IPS-NIHi7 (cell line): ENCODE data around the gene COBL.
"Not testable (repeated sequence)": the region's sequence is repeated elsewhere in the genome, so short reads cannot be mapped to it uniquely, and the experiment has no call there.

Source experiments
- DNase-seq: peaks from one replicate; pipeline ENCODE4 v3.0.0; 2012; ENCODE audit warnings: mixed read lengths; ENCODE audit errors: extremely low spot score

The COBL gene

DNA sequence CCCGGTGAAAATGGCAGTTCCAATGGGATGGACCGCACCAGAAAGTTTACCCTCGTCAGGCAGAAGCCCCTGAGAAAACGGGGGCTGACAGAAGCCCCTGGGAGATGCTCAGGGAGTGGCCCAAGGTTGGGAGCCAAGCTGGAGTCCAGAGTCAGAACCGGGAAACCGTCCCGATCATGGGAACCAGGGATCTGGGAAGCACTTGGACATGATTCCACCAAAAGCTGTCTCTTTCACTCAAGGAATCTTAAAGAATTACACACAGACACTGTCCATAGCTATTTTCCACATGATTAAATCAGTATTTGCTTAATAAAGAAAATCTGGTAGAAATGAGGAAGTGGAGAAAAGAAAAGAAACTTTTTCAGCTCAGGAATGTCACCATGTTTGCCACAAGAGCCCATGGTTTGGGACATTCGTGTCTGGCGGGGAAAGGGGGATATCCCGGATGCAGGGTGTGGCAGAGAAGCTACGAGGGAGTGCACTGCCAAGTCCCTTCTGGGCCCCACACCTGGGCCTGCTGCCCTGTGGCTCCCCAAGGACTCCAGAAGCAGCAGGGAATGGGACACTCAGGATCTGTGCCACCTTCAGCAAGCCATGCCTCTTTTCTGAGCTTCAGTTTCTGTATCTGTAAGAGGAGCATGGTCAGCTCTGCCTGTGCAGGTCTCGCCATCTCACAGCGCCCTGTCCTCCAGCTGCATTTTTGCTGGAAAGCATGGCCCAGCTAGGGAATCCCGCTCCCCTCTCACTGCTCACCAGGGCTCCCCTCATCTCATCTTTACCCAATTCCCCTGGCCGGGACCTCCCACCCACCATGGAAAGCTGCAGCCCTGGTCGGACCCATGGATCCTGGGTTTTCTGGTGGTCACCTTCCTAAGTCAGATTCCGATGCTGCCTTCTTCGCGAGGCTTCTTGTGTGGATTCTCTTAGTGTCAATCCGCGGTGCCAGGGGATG is 308.8 kb downstream of the COBL start:
- DNase-seq, result peak; percentile 2

DNA sequence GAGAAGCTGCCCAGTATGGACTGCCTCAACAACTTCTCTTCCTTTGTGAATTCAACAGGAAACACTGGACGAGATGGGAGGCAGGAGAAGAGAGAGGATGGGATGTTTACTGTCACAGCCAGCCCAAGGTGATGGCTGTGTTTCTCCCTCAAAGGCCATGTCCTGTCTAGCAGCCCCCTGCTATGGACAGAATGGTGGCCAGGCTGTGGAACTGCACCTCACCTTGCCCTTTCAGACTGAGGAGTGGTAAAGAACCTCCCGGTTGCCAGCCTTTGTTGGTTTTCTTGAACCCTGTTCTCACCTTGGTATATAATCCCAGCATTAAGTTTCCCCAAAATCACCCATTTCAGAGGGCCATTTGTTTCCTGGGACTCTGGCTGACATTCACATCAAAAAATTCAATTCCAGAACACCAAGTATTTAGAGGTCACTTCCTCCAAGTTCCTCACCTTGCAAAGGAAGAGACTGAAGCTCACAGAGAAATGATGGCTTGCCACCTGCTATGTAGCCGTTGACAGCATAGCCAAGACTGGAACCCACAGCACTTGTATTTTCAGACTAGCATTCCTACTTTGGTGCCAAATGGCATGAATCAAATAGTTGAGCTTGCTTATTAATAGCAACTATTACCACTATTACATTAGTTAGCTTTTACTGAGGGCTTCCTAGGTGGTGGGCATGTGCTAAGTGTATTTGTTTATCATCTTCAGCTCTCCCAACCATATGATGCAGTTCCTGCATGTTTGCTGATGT is 309.9 kb downstream of the COBL start:
- peak; percentile 33 for DNase-seq

DNA sequence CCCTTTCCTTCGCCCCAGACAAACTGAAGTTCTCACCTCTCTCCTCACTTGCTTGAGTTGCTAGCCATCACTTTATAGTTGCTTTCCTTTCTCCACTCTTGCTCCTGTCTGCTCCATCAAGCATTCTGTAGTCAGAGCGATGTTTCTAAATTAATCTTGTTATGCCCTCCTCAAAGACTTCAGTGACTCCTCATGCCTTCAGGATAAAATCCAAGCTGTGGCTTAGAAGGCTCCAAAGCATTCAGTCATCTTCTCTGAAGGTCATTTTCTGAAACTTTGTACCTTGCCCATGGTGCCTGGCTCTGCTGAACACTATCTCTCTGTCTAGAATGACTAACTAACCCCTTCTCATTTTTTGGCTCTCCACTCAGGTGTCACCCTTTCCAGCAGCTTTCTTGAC is 311.5 kb downstream of the COBL start:
- DNase-seq, result no peak

DNA sequence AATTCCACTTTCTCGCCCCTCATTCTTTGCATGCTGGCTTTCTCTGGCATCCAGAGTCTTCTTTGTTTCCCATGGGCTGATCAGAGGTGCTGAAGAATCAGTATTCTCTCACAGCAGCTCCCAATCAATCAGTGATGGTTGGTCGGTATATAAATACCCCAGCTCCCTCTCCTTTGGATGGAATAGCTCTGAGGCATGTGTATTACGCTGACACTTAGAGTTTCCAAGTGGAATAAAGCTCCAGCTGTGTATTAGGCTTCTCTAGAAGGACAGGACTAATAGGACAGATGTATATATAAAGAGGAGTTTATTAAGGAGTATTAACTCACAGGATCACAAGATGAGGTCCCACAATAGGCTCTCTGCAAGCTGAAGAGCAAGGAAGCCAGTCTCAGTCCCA is 315.7 kb downstream of the COBL start:
- DNase-seq, result no peak

DNA sequence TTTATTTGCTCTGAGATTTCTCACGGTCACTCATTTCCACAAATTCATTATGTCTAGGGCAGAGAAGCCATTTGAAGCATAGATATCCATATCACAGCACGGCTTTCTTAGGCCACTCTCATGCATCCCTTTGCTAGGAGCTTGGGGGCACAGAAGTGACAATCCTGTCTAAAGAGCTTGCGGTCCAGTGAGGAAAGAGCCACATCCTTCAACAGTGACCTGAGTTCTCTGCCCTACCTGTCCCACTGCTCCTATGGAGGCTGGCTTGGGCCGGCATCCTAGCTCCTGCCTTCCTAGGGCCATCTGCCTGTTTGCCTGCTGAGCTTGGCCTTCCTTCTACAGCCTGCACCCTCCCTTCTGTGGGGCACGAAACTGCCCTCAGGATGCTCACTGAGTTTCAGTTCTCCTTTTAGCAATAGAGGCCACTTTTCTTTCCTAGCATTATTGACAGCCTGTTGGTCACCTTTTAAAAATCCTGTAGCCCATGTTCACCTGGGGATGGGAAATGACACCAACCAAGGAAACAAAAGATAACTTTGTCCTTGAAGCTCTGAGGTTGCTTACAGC is 321.8 kb downstream of the COBL start:
- DNase-seq, result no peak

DNA sequence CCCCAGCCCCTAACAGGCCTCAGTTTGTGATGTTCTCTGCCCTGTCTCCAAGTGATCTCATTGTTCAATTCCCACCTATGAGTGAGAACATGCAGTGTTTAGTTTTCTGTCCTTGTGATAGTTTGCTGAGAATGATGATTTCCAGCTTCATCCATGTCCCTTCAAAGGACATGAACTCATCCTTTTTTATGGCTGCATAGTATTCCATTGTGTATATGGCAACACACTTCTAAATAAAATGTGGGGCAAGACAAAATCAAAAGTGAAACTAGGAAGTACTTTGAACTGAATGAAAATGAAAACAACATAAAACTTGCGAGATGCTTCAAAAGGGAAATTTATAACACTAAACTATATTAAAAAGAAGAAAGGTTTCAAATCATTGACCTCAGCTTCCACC is 326.4 kb downstream of the COBL start:
- DNase-seq, result not testable (repeated sequence)

DNA sequence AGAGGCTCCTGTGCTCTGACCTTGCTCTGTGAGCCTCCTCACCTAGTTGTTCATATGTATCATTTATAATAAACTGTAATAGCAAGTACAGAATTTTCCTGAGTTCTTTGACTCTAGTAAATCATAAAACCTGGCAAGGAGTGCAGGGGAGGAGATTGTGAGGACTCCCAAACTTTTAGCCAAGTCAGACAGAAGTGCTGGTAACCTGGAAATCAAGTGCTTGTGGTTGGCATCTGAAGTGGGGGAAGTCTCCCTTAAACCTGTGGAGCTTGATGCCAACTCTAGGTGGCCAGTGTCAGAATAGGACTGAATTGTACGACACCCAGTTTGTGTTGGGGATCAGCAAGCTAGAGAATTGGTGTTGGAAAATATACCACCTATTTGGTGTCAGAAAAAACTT is 327.6 kb downstream of the COBL start:
- no peak for DNase-seq

DNA sequence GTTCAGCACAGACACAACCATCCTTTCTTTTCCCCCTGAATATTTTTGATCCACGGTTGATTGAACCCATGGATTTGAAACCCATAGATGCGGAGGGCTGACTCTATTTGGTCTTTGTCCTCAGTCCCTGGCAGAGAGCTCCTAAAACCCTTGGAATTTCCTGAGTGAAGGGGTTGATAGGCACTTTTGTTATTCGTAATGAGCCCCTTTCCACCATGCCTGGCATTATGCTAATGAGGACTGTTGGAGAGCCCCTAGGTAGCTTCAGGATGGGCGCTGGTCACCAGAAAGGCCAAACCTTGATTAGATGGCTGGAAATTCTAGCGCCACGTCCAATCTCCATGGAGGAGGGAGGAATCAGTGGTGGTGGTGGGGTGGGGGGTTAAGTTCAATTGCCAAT is 328.1 kb downstream of the COBL start:
- no peak for DNase-seq

DNA sequence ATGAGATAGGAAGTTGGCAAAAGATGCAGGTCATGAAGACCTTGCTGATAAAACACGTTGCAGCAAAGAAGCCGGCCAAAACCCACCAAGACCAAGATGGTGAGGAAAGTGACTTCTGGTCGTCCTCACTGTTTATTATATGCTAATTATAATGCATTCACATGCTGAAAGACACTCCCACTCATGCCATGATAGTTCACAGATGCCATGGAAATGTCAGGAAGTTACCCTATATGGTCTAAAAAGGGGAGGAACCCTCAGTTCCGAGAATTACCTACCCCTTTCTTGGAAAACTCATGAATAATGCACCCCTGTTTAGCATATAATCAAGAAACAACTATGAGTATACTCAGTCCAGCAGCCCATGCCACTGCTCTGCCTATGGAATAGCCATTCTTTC is 331.5 kb downstream of the COBL start:
- DNase-seq, result no peak

DNA sequence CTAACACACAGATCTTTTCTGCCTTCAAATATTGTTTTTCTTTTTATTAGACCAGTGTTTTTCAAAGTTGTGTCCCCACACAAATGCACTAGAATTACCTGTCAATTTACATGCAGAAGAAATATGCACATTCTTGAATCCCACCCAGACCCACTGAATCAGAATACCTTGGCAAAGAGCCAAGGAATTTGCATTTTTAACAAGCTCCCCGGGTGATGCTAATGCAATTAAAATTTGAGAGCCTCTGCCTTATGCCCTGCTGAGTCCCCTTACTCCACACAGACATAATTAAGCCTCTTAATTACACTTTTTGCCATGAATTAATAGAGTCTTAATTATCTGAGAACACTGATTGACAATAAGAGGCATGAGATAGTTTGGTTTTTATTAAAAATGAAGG is 332.8 kb downstream of the COBL start:
- no peak for DNase-seq

DNA sequence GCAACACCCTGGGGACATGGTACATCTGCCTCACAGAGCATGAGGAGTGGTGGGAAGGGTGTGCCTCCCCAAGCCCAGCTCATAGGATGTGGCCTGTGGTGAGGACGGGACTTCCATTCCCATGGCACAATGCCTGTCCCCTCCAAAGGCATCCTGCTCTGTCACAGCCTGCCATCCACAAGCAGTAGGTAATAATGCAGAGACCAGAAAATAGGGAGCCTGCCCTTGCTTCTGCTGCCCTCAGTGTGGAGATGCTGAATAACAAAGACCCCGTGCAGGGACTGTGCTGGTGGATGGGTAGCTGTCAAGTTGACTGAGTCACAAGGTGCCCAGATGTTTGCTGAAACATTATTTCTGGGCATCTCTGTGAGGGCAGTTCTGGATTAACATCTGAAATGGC is 334.0 kb downstream of the COBL start:
- peak; percentile 54 for DNase-seq

DNA sequence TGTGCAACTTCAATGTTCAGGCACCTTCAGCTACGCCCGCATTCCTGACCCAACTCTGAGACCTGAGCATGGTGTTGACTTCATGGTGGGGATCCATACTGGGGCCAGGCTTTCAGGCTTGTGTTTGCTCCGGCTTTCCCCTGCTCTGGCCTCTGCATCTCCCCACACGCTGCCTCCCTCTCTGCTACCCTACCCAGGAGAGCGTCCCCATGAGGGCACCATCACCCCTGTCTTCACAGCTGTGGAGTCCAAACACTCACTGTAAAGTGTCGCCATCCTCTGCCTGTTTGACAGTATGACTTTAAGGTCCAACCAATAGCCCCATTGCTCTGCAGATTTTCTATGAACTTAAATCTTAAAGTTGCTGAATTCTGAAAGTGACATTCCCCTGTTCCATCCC is 334.9 kb downstream of the COBL start:
- DNase-seq, result peak; percentile 33

DNA sequence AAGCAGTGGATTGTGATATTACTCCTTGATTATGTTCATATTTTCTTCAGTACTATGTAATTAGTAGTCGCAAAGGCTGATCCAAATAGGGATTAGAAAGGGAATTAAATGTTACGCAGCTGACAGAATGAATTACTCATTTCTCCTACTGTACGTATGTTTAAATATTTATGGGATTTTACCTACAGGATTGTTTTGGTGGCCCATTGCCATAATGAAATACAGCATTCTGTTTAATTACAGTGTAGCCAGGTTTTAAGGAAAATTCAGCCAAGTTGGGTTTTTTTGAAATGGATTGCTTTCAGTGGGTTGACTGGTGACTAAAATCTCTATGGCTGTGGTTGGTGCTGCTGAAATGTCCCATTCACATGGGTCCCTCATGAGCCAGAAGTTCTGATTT is 336.2 kb downstream of the COBL start:
- no peak for DNase-seq

DNA sequence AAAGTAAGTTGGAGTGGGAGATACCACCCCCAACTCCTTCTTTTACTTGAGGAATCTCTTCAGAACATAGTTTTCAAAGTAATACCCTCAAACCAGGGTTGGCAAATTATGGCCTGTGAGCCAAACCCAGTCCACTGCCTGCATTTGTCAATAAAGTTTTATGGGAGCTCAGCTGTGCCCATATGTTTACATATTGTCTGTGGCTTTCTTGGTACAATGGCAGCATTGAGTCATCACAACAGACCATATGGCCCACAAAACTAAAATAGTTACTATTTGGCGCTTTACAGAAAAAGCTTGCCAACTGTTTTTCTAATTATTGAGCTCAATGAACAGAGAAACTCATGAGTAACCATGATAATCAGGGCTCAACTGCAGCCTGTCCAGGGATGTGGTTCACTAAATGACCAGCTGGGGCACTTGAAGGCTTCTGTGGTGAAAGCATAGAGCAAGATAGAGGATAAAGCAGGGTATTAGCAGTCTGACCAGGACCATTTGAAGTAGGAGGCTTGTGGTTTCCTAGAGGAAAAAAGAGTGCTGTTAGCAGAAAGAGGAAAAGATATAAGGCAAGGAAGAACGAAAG is 337.9 kb downstream of the COBL start:
- peak; percentile 42 for DNase-seq

DNA sequence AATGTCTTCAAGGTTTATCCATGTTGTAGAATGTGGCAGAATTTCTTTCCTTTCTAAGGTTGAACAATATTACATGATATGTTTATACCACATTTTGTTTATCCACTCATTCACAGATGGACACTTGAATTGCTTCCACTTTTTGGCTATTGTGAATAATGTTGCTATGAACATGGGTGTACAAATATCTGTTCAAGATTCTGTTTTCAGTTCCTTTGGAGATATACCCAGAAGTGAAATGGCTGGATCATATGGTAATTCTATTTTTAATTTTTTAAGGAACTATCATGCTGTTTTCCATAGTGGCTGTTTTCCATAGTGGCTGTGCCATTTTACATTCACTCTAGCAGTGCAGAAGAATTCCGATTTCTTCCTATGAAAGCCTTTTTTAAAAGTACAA is 339.2 kb downstream of the COBL start:
- DNase-seq, result no peak

DNA sequence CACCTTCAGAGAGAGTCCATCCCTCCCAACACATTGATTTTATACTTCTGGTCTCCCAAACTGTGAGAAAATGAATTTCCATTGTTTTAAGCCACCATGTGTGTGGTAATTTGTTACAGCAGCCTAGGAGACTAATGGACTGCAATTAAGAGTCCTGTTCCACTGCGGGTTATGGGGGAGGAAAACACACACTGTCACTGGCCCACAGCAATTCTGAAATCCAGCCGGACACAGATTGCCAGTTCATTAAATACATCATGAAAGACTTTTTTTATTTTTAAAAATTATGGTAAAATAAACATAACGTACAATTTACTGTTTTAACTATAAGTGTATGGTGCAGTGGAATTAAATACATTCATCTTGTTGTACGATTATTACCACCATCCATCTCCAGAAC is 340.5 kb downstream of the COBL start:
- no peak for DNase-seq

DNA sequence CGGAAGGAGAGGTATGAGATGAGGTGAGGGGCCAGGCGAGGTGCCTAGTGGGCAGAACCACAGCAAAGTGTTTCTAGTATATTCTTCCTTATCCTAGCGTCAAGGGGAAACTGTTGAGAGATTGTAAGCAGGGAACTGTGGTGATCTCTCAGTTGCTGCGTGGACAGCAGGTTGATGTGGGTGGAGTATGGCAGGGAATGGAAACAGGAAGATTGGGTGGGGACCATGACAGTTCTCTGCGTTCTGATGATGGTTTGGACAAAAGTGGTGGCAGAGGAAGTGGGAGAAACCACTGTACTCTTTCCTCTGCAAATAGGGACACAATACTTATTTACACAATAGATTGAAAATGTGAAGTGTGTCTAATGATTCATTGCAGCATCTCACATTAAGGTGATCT is 342.4 kb downstream of the COBL start:
- DNase-seq, result no peak

DNA sequence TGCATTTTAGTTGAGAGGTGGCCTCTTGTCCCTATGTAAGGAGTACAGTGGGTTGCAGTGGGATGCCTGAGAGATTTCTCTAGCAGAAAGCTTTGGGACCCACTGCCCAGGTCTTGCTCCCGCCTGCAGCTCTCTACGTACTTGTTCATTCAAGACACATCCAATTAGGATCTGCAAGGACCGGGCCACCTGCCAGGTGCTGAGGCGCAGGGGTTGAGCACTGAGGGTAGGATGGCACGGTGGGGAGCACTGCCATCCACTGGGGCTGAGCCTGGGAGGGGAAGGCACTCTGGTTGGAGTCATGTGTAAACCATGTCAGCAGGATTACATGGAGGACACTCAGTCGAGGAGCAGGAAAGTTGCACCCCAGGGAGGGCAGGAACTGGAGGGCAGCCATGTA is 342.8 kb downstream of the COBL start:
- no peak for DNase-seq

DNA sequence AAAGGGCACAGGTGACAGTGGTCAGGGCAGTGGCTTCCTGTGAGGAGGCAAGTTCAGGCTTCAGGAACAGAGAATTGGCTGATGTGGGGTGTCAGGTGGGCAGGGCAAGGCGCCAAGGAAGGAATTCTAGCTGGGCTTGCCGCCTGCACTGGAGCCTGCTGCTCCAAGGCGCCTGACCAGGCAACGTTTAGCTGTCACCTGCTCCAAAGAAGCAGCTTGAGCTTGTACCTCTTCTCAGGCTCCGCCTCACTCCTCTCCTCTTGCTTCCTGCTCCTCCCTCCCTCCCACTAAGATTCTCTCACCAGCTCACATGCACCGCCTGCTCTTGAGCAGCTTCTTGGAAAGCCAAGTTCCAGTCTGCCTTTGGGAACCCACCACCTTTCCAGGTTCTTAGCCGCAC is 346.5 kb downstream of the COBL start:
- peak; percentile 35 for DNase-seq
